SU-DHL-6 (cell line): ENCODE data around the gene ZDHHC11.

Experiments
- CTCF ChIP-seq: fragments of 200-600 bp; sonication (generic); IDR thresholded peaks from one replicate; pipeline ENCODE4 v1.5.1; 2017; ENCODE audit warnings: antibody characterized with exemption, mild to moderate bottlenecking, low read length, moderate library complexity; ENCODE audit not compliant: insufficient read depth, poor library complexity, severe bottlenecking
- EZH2phosphoT487 ChIP-seq: fragments of 200-600 bp; sonication (generic), shearing (Covaris generic); conservative IDR thresholded peaks from 2 replicates; pipeline ENCODE4 v1.6.1; 2018; ENCODE audit warnings: mild to moderate bottlenecking, antibody characterized with exemption, low read length, moderate library complexity, mixed read lengths

- TF ChIP-seq CTCF, result no peak
- TF ChIP-seq EZH2phosphoT487, result no peak
Measured at GRCh38 chr5:801472-801871, 49.3 kb downstream of the ZDHHC11 start.
